Osteoblast (primary cell): ENCODE results near the gene LGALS14. TPM values are rescaled to one million over a fixed set of nuclear protein-coding genes. Genes with fewer than 3 reads are reported as not detected.

Experiments used
- DNase-seq: peaks from one replicate; pipeline ENCODE4 v3.0.0; 2011; ENCODE audit warnings: low spot score, mixed read lengths; ENCODE audit not compliant: insufficient read length; ENCODE audit errors: missing footprints
- H2AFZ ChIP-seq: 2 replicates; pipeline ENCODE4 v1.6.0; 2011; ENCODE audit warnings: mild to moderate bottlenecking, low read length
- H3K27ac ChIP-seq: 2 replicates; pipeline ENCODE4 v1.5.1; 2011; ENCODE audit warnings: mild to moderate bottlenecking, low read depth, low read length, moderate library complexity
- H3K27me3 ChIP-seq: 2 replicates; pipeline ENCODE4 v1.6.0; 2012; ENCODE audit warnings: mild to moderate bottlenecking, control low read depth, inconsistent platforms, low read length, moderate library complexity; ENCODE audit not compliant: insufficient read depth
- H3K36me3 ChIP-seq: 2 replicates; pipeline ENCODE4 v1.5.1; 2011; ENCODE audit warnings: mild to moderate bottlenecking, low read length, control low read depth, moderate library complexity; ENCODE audit not compliant: insufficient read depth
- H3K4me1 ChIP-seq: 2 replicates; pipeline ENCODE4 v1.5.1; 2011; ENCODE audit warnings: mild to moderate bottlenecking, low read length, control low read depth, moderate library complexity; ENCODE audit not compliant: insufficient read depth
- H3K4me2 ChIP-seq: 2 replicates; pipeline ENCODE4 v1.6.0; 2011; ENCODE audit warnings: mild to moderate bottlenecking, low read length; ENCODE audit not compliant: insufficient read depth
- H3K4me3 ChIP-seq: fragments of 200-600 bp; sonication (generic); 3 replicates; pipeline ENCODE4 v1.5.1; 2012; ENCODE audit warnings: mild to moderate bottlenecking, low read length, inconsistent platforms; ENCODE audit not compliant: insufficient read depth
- H3K79me2 ChIP-seq: 2 replicates; pipeline ENCODE4 v1.6.0; 2012; ENCODE audit warnings: mild to moderate bottlenecking, low read length, control low read depth, inconsistent platforms; ENCODE audit not compliant: insufficient read depth
- H3K9me3 ChIP-seq: 2 replicates; pipeline ENCODE4 v1.5.1; 2011; ENCODE audit warnings: low read depth, low read length, control low read depth
- H4K20me1 ChIP-seq: 2 replicates; pipeline ENCODE4 v1.6.0; 2012; ENCODE audit warnings: mild to moderate bottlenecking, low read length, control low read depth; ENCODE audit not compliant: insufficient read depth
- CTCF ChIP-seq: IDR thresholded peaks from 2 replicates; pipeline ENCODE4 v1.5.1; 2011; ENCODE audit warnings: mild to moderate bottlenecking, low read depth, low read length, moderate library complexity; ENCODE audit errors: extremely low read depth
- total RNA-seq: library from RNA; depleted of rRNA; stranded (reverse); fragments of >200 nt; gene quantifications from 2 replicates; pipeline ENCODE4 v1.2.3, GENCODE V29; 2012

LGALS14 gene
- total RNA-seq, 1 donor: not detected

GRCh38 chr19:39738814-39739213 lies 34.5 kb downstream of the LGALS14 start:
- Histone ChIP-seq H3K36me3 (no peaks in the 10 kb centered on the region), H3K4me3 (no peak overlapping the region), H3K4me2 (no peak overlapping the region), H3K27ac (no peak overlapping the region), H2AFZ (no peak overlapping the region), H3K27me3 (no peaks in the 10 kb centered on the region), H3K4me1 (no peaks in the 10 kb centered on the region), H3K9me3 (no peaks in the 10 kb centered on the region), H4K20me1 (no peaks in the 10 kb centered on the region), H3K79me2 (no peaks in the 10 kb centered on the region)
- no peak for DNase-seq
- no peak for TF ChIP-seq CTCF

- H3K79me2 ChIP-seq: no peaks in the 10 kb centered on the region
- no peaks in the 10 kb centered on the region for H3K27me3 ChIP-seq
- no peaks in the 10 kb centered on the region for H4K20me1 ChIP-seq
- TF ChIP-seq CTCF: no peak
- H3K4me3 ChIP-seq: no peak overlapping the region
- H3K36me3 ChIP-seq: no peaks in the 10 kb centered on the region
- H3K4me2 ChIP-seq: no peak overlapping the region
- H3K9me3 ChIP-seq: no peaks in the 10 kb centered on the region
- DNase-seq: no peak
- H3K4me1 ChIP-seq: no peaks in the 10 kb centered on the region
- no peak overlapping the region for H2AFZ ChIP-seq
- H3K27ac ChIP-seq: no peak overlapping the region
These were observed 36.1 kb downstream of the LGALS14 start for GRCh38 chr19:39740395-39740794.

- DNase-seq: no peak
- Histone ChIP-seq H3K4me3 (no peak overlapping the region), H3K27ac (no peak overlapping the region), H3K4me2 (no peak overlapping the region), H2AFZ (no peak overlapping the region), H3K79me2 (no peaks in the 10 kb centered on the region), H3K27me3 (no peaks in the 10 kb centered on the region), H4K20me1 (no peaks in the 10 kb centered on the region), H3K9me3 (no peaks in the 10 kb centered on the region), H3K36me3 (no peaks in the 10 kb centered on the region), H3K4me1 (no peaks in the 10 kb centered on the region)
- no peak for TF ChIP-seq CTCF
These were observed 41.4 kb downstream of the LGALS14 start for GRCh38 chr19:39745643-39746042.

- H3K4me2 ChIP-seq: no peak overlapping the region
- no peaks in the 10 kb centered on the region for H3K36me3 ChIP-seq
- TF ChIP-seq CTCF: no peak
- no peaks in the 10 kb centered on the region for H3K9me3 ChIP-seq
- H2AFZ ChIP-seq: no peak overlapping the region
- DNase-seq: no peak
- no peaks in the 10 kb centered on the region for H4K20me1 ChIP-seq
- H3K27ac ChIP-seq: no peak overlapping the region
- no peaks in the 10 kb centered on the region for H3K4me1 ChIP-seq
- H3K27me3 ChIP-seq: no peaks in the 10 kb centered on the region
- no peaks in the 10 kb centered on the region for H3K79me2 ChIP-seq
- H3K4me3 ChIP-seq: no peak overlapping the region
These were observed 42.7 kb downstream of the LGALS14 start for GRCh38 chr19:39746836-39747529.
